ENCODE measurements around the gene BCOR.

Gene BCOR

GRCh38 chrX:40031911-40032310 is 65.8 kb downstream of the BCOR start:
- Histone ChIP-seq H3K27ac (ENCODE audit: low read depth, low read length, poor library complexity, severe bottlenecking) (no peak overlapping the region), H4K20me1 (ENCODE audit: insufficient read depth, low read length) (no peaks in the 10 kb centered on the region), H3K36me3 (ENCODE audit: insufficient read depth, low read length) (no peaks in the 10 kb centered on the region), H3K4me2 (ENCODE audit: low read length) (no peak overlapping the region), H3K9me3 (ENCODE audit: low read length) (no peaks in the 10 kb centered on the region), H3K4me1 (ENCODE audit: insufficient read depth, low read length, severe bottlenecking) (no peaks in the 10 kb centered on the region), H3K27me3 (ENCODE audit: insufficient read depth, low read length) (no peaks in the 10 kb centered on the region), H3F3A (ENCODE audit: insufficient read depth, low read length) (no peaks in the 10 kb centered on the region), H3K4me3 (ENCODE audit: low read depth, low read length, poor library complexity, severe bottlenecking) (no peak overlapping the region), H2AFZ (ENCODE audit: low read length) (no peak overlapping the region), H3K9me2 (ENCODE audit: low read depth, low read length) (no peaks in the 10 kb centered on the region), H3K9ac (ENCODE audit: low read length) (no peak overlapping the region), H3K79me2 (ENCODE audit: insufficient read depth, low read length) (no peaks in the 10 kb centered on the region)
- no peak for TF ChIP-seq CTCF (IDR thresholded peaks at IDR 0.05; ENCODE audit: low read length)
- no peak for TF ChIP-seq EZH2 (IDR thresholded peaks at IDR 0.05; ENCODE audit: borderline replicate concordance, low read length)

- no peaks in the 10 kb centered on the region for H3K79me2 ChIP-seq (ENCODE audit: insufficient read depth, low read length)
- H3K4me2 ChIP-seq (ENCODE audit: low read length) = no peak overlapping the region
- no peaks in the 10 kb centered on the region for H3K9me3 ChIP-seq (ENCODE audit: low read length)
- no peak overlapping the region for H3K27ac ChIP-seq (ENCODE audit: low read depth, low read length, poor library complexity, severe bottlenecking)
- no peaks in the 10 kb centered on the region for H4K20me1 ChIP-seq (ENCODE audit: insufficient read depth, low read length)
- no peaks in the 10 kb centered on the region for H3F3A ChIP-seq (ENCODE audit: insufficient read depth, low read length)
- TF ChIP-seq EZH2 (IDR thresholded peaks at IDR 0.05; ENCODE audit: borderline replicate concordance, low read length) (no peak), CTCF (IDR thresholded peaks at IDR 0.05; ENCODE audit: low read length) (no peak)
- no peak overlapping the region for H3K4me3 ChIP-seq (ENCODE audit: low read depth, low read length, poor library complexity, severe bottlenecking)
- no peak overlapping the region for H3K9ac ChIP-seq (ENCODE audit: low read length)
- H3K9me2 ChIP-seq (ENCODE audit: low read depth, low read length) = no peaks in the 10 kb centered on the region
- H3K27me3 ChIP-seq (ENCODE audit: insufficient read depth, low read length) = no peaks in the 10 kb centered on the region
- no peaks in the 10 kb centered on the region for H3K36me3 ChIP-seq (ENCODE audit: insufficient read depth, low read length)
- H2AFZ ChIP-seq (ENCODE audit: low read length) = no peak overlapping the region
- no peaks in the 10 kb centered on the region for H3K4me1 ChIP-seq (ENCODE audit: insufficient read depth, low read length, severe bottlenecking)
Observed at GRCh38 chrX:40030205-40030604, 67.6 kb downstream of the BCOR start.

- no peaks in the 10 kb centered on the region for H3K4me1 ChIP-seq (ENCODE audit: insufficient read depth, low read length, severe bottlenecking)
- H3K4me3 ChIP-seq (ENCODE audit: low read depth, low read length, poor library complexity, severe bottlenecking) = no peak overlapping the region
- H3K4me2 ChIP-seq (ENCODE audit: low read length) = no peak overlapping the region
- no peak for TF ChIP-seq EZH2 (IDR thresholded peaks at IDR 0.05; ENCODE audit: borderline replicate concordance, low read length)
- TF ChIP-seq CTCF (IDR thresholded peaks at IDR 0.05; ENCODE audit: low read length) = no peak
- H3K27ac ChIP-seq (ENCODE audit: low read depth, low read length, poor library complexity, severe bottlenecking) = no peak overlapping the region
- H3F3A ChIP-seq (ENCODE audit: insufficient read depth, low read length) = no peaks in the 10 kb centered on the region
- no peaks in the 10 kb centered on the region; the same call in 1 of the 2 replicates for H3K36me3 ChIP-seq (ENCODE audit: insufficient read depth, low read length)
- H2AFZ ChIP-seq (ENCODE audit: low read length) = no peak overlapping the region
- no peaks in the 10 kb centered on the region for H3K27me3 ChIP-seq (ENCODE audit: insufficient read depth, low read length)
- no peaks in the 10 kb centered on the region for H3K9me2 ChIP-seq (ENCODE audit: low read depth, low read length)
- no peaks in the 10 kb centered on the region for H4K20me1 ChIP-seq (ENCODE audit: insufficient read depth, low read length)
- H3K9me3 ChIP-seq (ENCODE audit: low read length) = no peaks in the 10 kb centered on the region
- no peaks in the 10 kb centered on the region for H3K79me2 ChIP-seq (ENCODE audit: insufficient read depth, low read length)
- H3K9ac ChIP-seq (ENCODE audit: low read length) = no peak overlapping the region
Observed at GRCh38 chrX:40022421-40022820, 75.3 kb downstream of the BCOR start.

Measured in OCI-LY1 (cell line).